Esophagus squamous epithelium (tissue), 4 donors: ENCODE measurements around the gene ANKRD29.

Experiments used
- POLR2A ChIP-seq, 4 donors: fragments of 450-650 bp; IDR thresholded peaks; one replicate each; pipeline ENCODE4 v1.6.1; 2017; ENCODE audit warnings: antibody characterized with exemption in 4 of 4, mild to moderate bottlenecking in 4 of 4, moderate library complexity in 3 of 4
- TF ChIP-seq, protein P1 (sequence below), 6 experiments: fragments of 450-650 bp in 4 of 6; fragments of 200-600 bp in 2 of 6; sonication (generic) in 2 of 6; IDR thresholded peaks; one replicate each; pipeline ENCODE4 v1.5.1; 2016 to 2019; ENCODE audit warnings: antibody characterized with exemption in 6 of 6, mild to moderate bottlenecking in 4 of 6, moderate library complexity in 4 of 6

DNA sequence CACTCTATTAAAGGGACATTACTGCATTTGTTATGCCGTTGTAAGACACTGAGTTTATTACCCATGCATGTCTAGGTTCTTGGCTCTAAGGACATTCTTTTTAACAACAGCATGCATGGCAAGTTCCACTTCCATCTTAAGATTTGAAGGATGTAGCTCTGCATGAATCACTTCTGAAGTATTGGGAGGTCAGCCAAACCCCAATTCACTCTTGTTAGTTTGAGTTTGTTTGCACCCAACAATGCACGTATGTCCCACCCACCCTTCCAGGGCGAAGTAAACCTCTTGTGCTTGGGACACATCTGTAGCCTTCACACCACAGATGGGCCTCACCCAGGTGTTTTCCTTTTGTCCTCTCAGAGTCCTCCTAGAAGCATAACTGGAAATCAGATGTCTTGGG is 21.0 kb upstream of the ANKRD29 start:
- TF ChIP-seq, protein P1, sequence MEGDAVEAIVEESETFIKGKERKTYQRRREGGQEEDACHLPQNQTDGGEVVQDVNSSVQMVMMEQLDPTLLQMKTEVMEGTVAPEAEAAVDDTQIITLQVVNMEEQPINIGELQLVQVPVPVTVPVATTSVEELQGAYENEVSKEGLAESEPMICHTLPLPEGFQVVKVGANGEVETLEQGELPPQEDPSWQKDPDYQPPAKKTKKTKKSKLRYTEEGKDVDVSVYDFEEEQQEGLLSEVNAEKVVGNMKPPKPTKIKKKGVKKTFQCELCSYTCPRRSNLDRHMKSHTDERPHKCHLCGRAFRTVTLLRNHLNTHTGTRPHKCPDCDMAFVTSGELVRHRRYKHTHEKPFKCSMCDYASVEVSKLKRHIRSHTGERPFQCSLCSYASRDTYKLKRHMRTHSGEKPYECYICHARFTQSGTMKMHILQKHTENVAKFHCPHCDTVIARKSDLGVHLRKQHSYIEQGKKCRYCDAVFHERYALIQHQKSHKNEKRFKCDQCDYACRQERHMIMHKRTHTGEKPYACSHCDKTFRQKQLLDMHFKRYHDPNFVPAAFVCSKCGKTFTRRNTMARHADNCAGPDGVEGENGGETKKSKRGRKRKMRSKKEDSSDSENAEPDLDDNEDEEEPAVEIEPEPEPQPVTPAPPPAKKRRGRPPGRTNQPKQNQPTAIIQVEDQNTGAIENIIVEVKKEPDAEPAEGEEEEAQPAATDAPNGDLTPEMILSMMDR (IDR thresholded peaks at IDR 0.05) = no peak
- no peak for TF ChIP-seq POLR2A (IDR thresholded peaks at IDR 0.05)
